ENCODE data around the gene WASF2. TPM values are rescaled to one million over a fixed set of nuclear protein-coding genes. Genes with fewer than 3 reads are reported as not detected.
A peak's percentile ranks its signal among the peaks of the same experiment; 100 is the strongest.

Gene WASF2
- total and polyA plus RNA-seq, 12 donors: 17.4 to 159 (median 60.9) TPM

- Histone ChIP-seq H3K4me3 (no peak overlapping the region), H3K9me3 (replicated peaks in 1 of 3) (no peaks in the 10 kb centered on the region), H3K27me3 (no peaks in the 10 kb centered on the region), H3K36me3 (replicated peaks in 1 of 2) (no peaks in the 10 kb centered on the region), H3K4me1 (replicated peaks in 1 of 2) (peaks cover 10% of the 10 kb centered on the region in 2 donors), H3K27ac (no peak overlapping the region)
- 75 to 92% (median 87%) methylated on average over 7 to 11 of the region's 11 CpGs for WGBS, 4 donors
- TF ChIP-seq CTCF (IDR thresholded peaks at IDR 0.05): no peak
- TF ChIP-seq POLR2A (IDR thresholded peaks at IDR 0.05): no peak
- DNase-seq: no peak
- intact Hi-C loops (cut with DNase I): no loop called here
Measured at GRCh38 chr1:27379564-27380122, 110.3 kb downstream of the WASF2 start.

- WGBS, 4 donors: 86 to 90% (median 88%) methylated on average over 12 of the region's 12 CpGs
- intact Hi-C loops (cut with DNase I): no loop called here
- no peak for DNase-seq
- Histone ChIP-seq H3K4me1 (replicated peaks in 1 of 2) (peaks cover 10% of the 10 kb centered on the region in 2 donors), H3K9me3 (replicated peaks in 1 of 3) (no peaks in the 10 kb centered on the region), H3K27me3 (no peaks in the 10 kb centered on the region), H3K27ac (no peak overlapping the region), H3K36me3 (replicated peaks in 1 of 2) (no peaks in the 10 kb centered on the region), H3K4me3 (no peak overlapping the region)
- TF ChIP-seq CTCF (IDR thresholded peaks at IDR 0.05): no peak
- no peak for TF ChIP-seq POLR2A (IDR thresholded peaks at IDR 0.05)
Measured at GRCh38 chr1:27377760-27378495, 112.0 kb downstream of the WASF2 start.

GRCh38 chr1:27374362-27375086 lies 115.4 kb downstream of the WASF2 start, which contains the start of gene FCN3:
Gene FCN3 (minus strand): TSS chr1:27374824. CDS start chr1:27374818, 6 bp downstream.
- Histone ChIP-seq H3K27me3 (no peaks in the 10 kb centered on the region), H3K4me3 (no peak within 1 kb of the TSS), H3K4me1 (replicated peaks in 1 of 2) (no peaks in the 10 kb centered on the region), H3K9me3 (replicated peaks in 1 of 3) (no peaks in the 10 kb centered on the region), H3K36me3 (replicated peaks in 1 of 2) (no peaks in the 10 kb centered on the region), H3K27ac (peak within 1 kb of the TSS in 1 of 5 donors; percentile 16)
- no peak for DNase-seq
- WGBS, 4 donors: 67 to 81% (median 76%) methylated on average over 3 to 4 of the region's 4 CpGs
- intact Hi-C loops (cut with DNase I): no loop called here
- TF ChIP-seq CTCF (IDR thresholded peaks at IDR 0.05) (no peak), POLR2A (IDR thresholded peaks at IDR 0.05) (no peak)
